PFSK-1 (cell line): Measurements from ENCODE around the gene BRAT1.

Experiments
- FOXP2 ChIP-seq: optimal IDR thresholded peaks from 2 replicates; pipeline ENCODE3; 2011; ENCODE audit warnings: borderline replicate concordance, control low read depth, inconsistent platforms; ENCODE audit not compliant: insufficient read depth; ENCODE audit errors: extremely low read length, extremely low read depth
- POLR2AphosphoS5 ChIP-seq: IDR thresholded peaks from 2 replicates; pipeline ENCODE4 v1.6.1; 2012; ENCODE audit warnings: low read depth, mild to moderate bottlenecking, control low read depth, low read length, moderate library complexity
- REST ChIP-seq, 2 experiments: IDR thresholded peaks; 2 replicates each; pipeline versions ENCODE4 v1.6.1 to v1.8.0; 2011 to 2012; ENCODE audit warnings: low read depth in 2 of 2, low read length in 2 of 2, control low read depth in 1 of 2, inconsistent platforms in 1 of 2, mild to moderate bottlenecking in 1 of 2, moderate library complexity in 1 of 2; ENCODE audit not compliant: insufficient read depth in 1 of 2
- SIN3A ChIP-seq: IDR thresholded peaks from 2 replicates; pipeline ENCODE4 v1.6.1; 2012; ENCODE audit warnings: mild to moderate bottlenecking, low read length, moderate library complexity, borderline replicate concordance; ENCODE audit not compliant: insufficient read depth
- TAF1 ChIP-seq: IDR thresholded peaks from 2 replicates; pipeline ENCODE4 v1.6.1; 2012; ENCODE audit warnings: low read length, control low read depth, borderline replicate concordance; ENCODE audit not compliant: insufficient read depth

BRAT1 gene

GRCh38 chr7:2575733-2576340 lies 20.5 kb upstream of the BRAT1 start:
- TF ChIP-seq FOXP2 (no peak), SIN3A (no peak), REST (IDR thresholded peaks at IDR 0.05; ENCODE audit: insufficient read depth in 1 of 2, low read depth in 2 of 2, low read length in 2 of 2) (no peak), POLR2AphosphoS5 (no peak), TAF1 (no peak)

DNA sequence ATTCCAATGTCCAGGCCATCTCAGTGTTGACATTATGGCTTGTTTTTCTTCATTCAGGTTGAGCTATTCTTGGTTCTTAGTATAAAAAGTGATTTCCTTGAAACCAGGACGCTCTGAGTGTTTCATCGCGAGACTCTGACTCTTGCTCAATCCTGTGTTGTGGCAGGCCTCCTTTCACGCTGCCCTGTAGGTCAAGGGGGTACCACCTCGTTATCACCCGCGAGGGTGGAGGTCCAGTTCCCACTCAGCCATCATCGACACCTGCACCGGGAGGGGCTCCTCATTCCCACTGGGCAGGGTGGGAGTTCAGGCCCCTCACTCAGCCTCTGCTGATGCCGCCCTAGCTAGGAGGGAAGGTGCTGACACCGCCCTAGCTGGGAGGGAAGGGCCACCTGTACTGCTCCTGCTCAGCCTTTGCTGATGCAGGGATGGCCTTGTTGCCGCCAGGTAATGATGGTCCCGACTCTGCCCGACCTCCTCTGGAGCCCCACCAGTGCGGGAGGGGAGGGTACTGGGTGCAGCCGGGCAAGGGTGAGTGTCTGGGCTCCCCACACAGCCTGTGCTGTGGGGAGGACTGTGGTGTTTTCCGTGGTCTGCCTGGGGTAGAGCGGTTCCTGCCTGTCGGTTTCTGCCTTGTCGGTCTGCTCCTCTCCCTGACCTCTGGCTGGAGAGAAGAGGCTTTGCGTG lies 19.9 kb upstream of the BRAT1 start:
- TF ChIP-seq REST (IDR thresholded peaks at IDR 0.05; ENCODE audit: insufficient read depth in 1 of 2, low read depth in 2 of 2, low read length in 2 of 2) (no peak), POLR2AphosphoS5 (no peak), FOXP2 (no peak), TAF1 (no peak), SIN3A (no peak)

DNA sequence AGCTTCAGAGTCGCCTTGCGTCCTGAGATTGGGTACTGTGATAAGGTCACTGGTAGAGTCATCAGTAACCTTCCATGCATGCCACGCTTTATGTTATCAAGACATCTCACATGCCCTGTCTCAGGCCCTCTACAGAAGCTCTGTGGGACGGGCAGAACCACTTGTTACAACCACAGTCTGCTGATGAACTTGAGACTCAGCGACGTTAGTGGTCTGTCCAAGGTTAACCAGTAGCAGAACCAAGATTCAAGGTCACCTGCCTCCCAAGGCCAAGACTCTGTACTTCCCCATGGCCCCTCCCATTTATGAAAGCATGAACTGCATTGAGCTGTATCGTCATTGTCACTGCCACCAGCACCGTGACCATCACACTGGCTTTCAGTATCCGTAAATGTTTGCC lies 18.4 kb upstream of the BRAT1 start:
- TF ChIP-seq SIN3A: no peak
- no peak for TF ChIP-seq FOXP2
- no peak for TF ChIP-seq POLR2AphosphoS5
- TF ChIP-seq TAF1: no peak
- TF ChIP-seq REST (IDR thresholded peaks at IDR 0.05; ENCODE audit: insufficient read depth in 1 of 2, low read depth in 2 of 2, low read length in 2 of 2): no peak

DNA sequence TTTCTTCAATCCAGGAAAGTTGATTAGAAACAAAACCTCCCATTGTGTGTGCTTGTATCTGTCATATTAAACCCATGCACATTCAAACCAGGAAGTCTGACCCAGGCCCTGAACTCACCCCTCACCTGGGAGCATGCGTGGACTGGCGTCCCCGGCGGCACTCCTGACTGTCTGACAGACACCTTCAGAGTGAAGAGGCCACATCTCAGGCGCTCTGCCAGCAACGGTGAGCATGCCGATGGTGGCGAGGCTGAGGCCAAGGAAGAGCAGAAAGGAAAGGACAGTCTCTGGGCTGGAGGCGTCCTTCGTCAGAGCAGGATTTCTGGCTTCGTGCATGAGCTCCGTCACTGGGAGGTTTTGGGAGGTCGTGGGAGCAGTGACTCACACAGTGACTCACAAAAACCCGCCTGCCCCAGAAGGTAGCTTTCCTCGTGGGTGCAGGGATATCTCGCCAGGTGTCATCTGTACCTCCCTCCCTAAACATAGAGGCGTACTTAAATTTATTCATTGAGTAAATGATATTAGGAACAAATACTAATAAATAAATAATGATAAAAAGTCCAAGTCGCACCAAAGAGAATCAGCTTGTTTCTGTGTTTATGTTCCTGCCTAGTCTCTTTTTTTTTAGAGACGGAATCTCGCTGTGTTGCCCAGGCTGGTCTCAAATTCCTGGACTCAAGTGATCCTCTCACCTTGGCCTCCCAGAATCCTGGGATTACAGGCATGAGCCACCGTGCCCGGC lies 16.9 kb upstream of the BRAT1 start:
- no peak for TF ChIP-seq FOXP2
- TF ChIP-seq TAF1: no peak
- TF ChIP-seq REST (IDR thresholded peaks at IDR 0.05; ENCODE audit: insufficient read depth in 1 of 2, low read depth in 2 of 2, low read length in 2 of 2): no peak
- no peak for TF ChIP-seq POLR2AphosphoS5
- no peak for TF ChIP-seq SIN3A
